HG02943 (cell line): ENCODE measurements around the gene NUTF2.
"Not testable (repeated sequence)": the region's sequence is repeated elsewhere in the genome, so short reads cannot be mapped to it uniquely, and the experiment has no call there.

Experiments
- ATAC-seq: cut with Tn5 transposase; IDR thresholded peaks from one replicate; pipeline ENCODE4 v1.9.1; 2021; ENCODE audit warnings: mild to moderate bottlenecking, low read depth, moderate library complexity; ENCODE audit not compliant: unreplicated experiment

The NUTF2 gene

DNA sequence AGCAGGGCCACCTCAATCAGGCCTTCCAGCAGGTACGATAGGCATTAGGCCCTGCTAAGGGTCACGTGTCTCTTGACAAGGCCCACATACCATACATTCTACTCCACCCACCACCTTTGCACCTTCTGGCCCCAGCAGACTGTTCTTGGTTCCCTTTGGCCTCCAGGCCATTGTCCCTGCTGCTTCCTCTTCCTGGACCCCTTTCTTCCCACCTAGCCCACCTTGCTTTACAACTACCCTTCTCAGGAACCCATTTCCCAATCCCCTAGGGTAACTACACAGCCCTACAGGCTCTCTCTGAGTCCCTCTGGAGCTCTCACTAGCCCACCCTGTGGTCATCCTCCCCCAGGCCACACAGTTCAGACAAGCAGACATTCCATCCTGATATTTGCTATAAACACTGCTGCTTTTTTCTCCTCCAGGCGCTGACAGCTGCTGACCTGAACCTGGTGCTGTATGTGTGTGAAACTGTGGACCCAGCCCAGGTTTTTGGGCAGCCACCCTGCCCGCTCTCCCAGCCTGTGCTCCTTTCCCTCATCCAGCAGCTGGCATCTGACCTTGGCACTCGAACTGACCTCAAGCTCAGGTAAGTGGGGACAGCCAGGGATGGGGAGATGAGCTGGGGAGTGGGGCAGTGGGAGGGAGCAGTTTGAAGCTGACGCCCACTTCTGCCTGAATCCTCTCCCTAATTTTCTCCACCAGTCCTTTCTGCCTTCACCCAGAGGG lies 36.6 kb downstream of the NUTF2 start:
- no peak for ATAC-seq

DNA sequence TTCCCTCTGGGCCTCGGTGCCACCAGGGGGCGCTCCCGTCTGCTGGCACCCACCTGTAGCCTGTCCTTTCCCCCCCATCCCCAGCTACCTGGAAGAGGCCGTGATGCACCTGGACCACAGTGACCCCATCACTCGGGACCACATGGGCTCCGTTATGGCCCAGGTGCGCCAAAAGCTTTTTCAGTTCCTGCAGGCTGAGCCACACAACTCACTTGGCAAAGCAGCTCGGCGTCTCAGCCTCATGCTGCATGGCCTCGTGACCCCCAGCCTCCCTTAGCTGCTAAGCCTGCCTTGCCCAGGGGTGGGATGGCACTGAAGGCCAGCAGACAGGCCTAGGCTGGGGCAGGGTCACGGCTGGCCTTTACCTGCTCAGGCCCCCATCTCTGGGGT lies 37.1 kb downstream of the NUTF2 start:
- ATAC-seq: no peak

DNA sequence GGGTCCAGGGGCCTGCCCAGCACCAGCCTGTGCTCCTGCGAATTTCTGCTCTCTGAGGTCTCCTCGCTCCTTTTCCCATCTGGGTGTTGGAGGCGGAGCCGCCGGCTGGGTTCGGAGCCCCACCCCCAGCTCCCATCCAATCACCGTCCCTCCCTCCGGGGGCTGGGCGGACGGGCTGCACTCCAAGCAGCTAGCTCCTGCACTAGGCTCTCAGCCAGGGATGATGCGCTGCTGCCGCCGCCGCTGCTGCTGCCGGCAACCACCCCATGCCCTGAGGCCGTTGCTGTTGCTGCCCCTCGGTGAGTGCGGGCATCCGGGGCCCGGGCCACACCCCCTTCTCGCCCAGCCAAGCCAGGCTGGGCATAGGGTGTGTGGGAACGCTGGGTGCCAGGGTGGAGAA lies 38.0 kb downstream of the NUTF2 start, which contains the start of gene NRN1L:
Gene NRN1L (plus strand): TSS at position 202 of the 400 bp plus-strand sequence. CDS start 19 bp downstream, at position 221.
- ATAC-seq: no peak

DNA sequence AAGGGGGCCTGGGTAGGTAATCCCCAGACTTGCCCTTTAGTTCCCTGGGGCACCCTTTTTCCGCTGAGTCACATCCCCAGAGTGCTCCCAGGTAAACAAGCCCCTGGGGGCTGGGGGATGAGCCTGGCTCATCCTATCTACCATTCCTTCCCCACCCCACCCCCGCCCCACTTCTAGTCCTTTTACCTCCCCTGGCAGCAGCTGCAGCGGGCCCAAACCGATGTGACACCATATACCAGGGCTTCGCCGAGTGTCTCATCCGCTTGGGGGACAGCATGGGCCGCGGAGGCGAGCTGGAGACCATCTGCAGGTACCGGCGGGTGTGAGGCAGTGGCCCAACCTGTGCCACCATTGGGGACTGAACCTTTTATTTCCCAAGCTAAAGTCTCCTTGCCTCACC lies 38.8 kb downstream of the NUTF2 start:
- ATAC-seq: no peak

DNA sequence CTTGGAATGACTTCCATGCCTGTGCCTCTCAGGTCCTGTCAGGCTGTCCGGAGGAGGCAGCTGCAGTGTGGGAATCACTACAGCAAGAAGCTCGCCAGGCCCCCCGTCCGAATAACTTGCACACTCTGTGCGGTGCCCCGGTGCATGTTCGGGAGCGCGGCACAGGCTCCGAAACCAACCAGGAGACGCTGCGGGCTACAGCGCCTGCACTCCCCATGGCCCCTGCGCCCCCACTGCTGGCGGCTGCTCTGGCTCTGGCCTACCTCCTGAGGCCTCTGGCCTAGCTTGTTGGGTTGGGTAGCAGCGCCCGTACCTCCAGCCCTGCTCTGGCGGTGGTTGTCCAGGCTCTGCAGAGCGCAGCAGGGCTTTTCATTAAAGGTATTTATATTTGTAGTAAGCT lies 39.2 kb downstream of the NUTF2 start:
- ATAC-seq: no peak

DNA sequence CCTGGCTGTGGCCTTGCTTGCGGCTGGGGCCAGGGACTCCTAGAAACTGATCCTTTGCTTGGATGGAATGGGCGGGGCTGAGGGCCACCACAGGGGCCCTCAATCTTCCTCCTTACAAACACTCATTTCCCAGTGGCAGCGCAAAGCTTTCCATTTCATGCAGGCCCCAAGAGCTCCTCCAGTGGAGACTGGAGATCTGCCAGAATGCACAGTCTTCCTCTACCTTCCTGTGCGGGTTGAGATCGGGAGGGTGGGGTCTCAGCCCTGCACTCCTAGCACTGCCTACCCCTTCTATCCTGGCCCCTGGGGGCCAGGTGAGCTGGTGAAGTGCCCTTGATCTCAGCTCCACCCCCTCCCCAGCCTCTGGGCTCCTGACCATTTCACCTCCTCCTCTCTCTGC lies 39.7 kb downstream of the NUTF2 start:
- no peak for ATAC-seq

DNA sequence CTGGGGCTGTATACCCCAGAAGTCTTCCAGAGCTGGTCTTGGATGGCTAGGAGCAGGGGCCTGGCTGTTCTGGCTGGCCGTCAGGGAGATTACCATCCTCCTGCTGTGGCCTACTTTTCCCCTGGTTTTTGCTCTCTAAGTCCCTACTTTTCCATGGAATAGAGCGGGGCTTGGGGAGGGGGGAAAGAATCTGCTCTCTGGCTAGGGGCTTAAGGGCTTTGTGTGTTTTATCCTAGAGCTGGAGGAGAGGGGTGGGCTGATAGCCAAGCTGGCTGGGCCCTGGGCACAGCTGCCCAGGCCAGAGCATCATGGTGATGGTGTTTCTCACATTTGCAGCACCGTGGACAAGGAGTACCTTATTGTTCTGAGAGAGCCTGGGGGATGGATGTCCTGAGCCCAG lies 41.6 kb downstream of the NUTF2 start:
- ATAC-seq: no peak

DNA sequence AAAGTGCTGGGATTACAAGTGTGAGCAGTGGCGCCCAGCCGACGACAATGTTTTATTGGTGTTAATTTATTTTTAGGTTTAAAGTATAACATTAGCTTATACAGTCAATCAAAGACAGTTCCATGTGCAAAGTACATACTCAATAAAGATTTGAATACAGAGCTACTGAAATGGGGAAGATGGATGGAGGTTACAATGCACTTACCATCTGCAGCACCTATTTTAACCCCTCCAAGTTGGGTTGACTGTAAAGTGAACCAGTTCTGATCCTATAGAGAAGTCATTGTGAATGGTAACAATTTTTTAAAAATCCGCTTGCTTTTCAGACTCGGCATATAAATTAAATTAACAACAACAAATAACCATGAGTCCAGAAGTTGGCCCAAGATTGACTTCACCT lies 45.6 kb downstream of the NUTF2 start:
- ATAC-seq: no peak

DNA sequence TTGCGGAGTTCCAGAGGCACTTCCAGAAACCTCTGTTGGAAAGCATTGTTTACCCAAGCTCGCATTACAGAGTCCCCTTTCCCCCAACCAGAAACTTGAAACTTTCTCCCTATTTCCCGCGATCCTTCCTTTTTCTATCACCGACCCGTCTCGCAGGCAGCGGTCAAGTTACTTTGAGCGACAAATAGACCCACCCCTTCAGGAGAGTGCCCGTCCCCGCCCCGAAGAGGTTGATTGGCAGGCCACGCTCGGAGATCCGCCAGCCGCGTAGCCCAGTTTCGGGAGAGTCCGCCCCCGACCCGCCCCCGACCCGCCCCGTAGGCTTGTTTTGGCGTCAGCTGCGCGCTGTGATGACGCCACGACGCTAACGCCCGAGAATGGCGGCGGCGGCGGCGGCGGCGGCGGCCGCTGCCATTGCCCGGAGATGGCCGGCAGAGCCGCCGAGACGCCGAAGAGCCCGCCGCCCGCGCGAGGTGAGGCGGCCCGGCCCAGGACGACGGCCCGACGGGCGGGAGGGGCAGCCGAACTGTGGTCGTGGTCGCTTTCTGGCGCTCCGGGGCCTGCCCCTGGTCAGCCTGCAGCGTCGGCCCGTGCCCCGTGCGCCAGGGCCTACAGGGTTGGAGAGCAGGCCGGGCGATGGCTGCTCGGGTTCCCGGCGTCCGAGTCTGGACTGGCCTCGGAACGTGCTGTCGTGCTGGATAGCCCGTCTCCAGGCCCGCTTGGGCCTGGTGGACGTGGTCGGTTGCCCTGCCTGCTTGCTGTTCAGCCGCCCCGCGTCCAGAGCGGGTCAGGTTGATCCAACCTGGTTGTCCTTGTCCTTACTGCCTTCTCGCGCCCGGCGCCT lies 46.4 kb downstream of the NUTF2 start, which contains the start of gene PSKH1:
Gene PSKH1 (plus strand): TSS at position 356 of the 844 bp plus-strand sequence. CDS start 15,496 bp downstream, outside the sequence.
- ATAC-seq: peak; percentile 85

DNA sequence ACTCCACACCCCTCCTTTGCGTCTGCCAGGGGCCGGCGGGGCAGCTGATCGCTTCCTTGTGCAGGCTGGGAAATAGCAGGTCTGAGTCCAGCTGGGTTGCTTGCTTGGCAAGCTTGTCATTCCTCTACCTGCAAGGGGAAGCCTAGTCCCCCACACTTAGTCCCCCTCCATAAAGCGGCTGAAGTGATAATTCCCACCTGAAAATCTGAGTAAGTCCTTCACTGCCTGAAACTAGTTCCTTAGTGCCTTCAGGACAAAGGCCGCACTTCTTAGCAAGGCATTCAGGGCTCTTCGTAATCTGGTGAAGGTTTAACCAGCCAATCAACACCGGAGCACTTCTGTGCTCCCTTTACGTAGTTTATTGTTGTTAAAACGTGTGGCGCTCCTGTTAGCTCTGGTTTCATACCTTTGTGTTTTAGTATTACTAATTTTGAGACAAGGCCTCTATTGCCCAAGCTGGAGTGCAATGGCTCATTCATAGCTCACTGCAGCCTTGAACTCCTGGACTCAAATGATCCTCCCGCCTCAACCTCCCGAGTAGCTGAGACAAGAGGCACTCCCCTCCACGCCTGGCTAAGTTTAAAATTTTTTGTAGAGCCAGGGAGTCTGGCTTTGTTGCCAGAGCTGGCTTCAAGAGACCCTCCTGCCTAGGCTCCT lies 47.1 kb downstream of the NUTF2 start:
- no peak for ATAC-seq

DNA sequence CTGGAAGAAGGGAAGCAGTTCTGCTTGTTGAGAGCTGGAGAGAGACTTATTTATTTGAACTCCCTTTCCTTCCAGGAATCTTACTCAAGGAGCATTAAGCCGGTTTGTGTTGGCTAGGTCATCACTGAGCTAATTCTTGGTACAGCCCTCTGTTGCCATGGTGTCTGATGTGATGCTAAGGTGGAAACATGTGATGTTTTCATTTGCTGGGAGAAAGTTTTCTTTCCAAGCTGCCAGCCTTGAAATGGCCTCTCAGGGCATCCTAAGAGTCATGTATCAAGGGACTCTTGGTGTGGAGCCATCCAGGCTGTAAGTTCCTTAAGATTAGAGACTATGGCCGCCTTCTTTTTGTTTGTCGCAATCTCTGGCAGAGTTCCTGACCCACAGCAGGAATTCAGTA lies 50.5 kb downstream of the NUTF2 start:
- ATAC-seq: no peak

DNA sequence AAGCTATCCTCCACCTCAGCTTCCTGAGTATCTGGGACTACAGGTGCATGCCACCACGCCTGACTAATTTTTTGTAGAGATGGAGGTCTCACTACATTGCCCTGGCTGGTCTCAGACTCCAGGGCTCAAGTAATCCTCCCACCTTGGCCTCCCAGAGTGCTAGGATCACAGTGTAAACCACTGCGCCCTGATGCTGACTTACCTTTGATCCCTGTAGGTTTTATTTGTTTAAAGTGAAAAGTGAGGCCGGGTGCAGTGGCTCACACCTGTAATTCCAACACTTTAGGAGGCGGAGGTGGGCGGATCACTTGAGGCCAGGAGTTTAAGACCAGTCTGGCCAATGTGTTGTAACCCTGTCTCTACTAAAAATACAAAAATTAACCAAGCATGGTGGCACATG lies 55.0 kb downstream of the NUTF2 start:
- ATAC-seq: no peak

DNA sequence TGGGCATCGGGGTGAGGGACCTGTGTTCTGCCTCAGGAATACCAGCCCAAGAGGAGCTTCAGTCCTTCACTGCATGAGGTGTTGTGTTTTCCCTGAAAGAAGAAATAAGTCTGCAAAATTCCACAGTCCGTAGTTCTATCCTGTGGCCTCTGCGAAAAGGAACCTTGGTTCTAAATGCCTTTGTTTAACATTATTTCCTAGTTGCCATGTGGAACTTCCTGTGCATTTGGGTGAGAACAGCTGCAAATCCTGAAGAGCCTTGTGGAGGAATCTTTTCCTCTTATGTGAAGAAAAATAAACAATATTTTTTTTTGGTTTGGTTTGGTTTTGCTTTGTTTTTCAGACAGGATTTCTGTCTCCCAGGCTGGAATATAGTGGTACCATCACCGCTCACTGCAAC lies 56.1 kb downstream of the NUTF2 start:
- no peak for ATAC-seq

DNA sequence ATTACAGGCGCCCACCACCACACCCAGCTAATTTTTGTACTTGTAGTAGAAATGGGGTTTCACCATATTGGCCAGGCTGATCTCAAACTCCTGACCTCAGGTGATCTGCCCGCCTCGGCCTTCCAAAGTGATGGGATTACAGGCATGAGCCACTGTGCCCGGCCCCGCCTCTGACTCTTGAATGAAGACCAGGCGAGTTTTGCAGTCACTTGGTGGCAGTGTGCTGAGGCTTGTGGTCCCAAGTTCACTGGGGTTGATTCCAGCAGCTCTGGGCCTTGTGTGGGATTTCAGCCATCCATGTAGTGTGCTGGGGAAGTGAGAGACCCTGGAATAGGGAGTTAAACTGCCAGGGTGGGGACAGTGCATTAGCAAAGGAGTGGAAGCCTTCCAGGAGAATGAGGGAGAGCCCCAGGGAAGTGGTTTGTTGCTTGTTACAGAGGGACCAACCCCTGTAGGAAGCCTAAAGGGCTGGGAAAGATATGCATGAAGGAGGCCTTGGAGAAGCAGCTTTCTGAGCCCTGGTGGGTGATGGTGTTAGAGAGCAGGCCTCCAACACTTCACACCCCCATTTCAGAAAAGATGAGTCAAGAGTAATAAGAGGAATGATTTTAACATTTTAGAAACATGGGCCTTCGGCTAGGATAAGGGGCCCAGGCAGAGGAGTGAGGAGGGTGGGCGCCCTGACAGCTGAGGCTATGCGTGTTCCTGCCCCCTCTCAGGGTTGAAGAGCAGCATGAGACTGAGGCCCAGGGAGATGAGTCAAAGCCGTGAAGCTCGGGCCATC lies 60.9 kb downstream of the NUTF2 start:
- no peak for ATAC-seq

DNA sequence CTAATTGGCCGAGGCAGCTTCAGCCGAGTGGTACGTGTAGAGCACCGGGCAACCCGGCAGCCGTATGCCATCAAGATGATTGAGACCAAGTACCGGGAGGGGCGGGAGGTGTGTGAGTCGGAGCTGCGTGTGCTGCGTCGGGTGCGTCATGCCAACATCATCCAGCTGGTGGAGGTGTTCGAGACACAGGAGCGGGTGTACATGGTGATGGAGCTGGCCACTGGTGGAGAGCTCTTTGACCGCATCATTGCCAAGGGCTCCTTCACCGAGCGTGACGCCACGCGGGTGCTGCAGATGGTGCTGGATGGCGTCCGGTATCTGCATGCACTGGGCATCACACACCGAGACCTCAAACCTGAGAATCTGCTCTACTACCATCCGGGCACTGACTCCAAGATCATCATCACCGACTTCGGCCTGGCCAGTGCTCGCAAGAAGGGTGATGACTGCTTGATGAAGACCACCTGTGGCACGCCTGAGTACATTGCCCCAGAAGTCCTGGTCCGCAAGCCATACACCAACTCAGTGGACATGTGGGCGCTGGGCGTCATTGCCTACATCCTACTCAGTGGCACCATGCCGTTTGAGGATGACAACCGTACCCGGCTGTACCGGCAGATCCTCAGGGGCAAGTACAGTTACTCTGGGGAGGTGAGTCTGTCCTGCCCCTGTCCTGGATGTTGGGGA lies 62.5 kb downstream of the NUTF2 start:
- ATAC-seq: no peak

DNA sequence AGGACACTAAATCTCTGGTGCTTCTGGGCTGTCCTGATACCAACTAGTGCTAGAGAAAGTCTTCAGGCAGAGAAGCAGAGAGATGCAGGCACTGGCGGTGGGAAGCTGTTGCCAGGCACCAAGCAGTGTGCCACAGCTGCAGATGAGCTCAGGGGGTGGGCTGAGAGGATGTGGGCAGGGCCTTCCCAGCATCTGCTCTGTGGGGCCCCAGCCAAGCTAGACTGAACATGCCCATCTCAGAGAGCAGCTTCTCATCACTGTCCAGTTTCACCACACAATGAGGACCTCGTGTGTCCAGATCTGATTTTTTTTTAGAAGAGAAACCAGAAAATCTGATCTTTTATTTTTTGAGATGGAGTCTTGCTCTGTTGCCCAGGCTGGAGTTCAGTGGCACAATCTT lies 63.4 kb downstream of the NUTF2 start:
- ATAC-seq: no peak

DNA sequence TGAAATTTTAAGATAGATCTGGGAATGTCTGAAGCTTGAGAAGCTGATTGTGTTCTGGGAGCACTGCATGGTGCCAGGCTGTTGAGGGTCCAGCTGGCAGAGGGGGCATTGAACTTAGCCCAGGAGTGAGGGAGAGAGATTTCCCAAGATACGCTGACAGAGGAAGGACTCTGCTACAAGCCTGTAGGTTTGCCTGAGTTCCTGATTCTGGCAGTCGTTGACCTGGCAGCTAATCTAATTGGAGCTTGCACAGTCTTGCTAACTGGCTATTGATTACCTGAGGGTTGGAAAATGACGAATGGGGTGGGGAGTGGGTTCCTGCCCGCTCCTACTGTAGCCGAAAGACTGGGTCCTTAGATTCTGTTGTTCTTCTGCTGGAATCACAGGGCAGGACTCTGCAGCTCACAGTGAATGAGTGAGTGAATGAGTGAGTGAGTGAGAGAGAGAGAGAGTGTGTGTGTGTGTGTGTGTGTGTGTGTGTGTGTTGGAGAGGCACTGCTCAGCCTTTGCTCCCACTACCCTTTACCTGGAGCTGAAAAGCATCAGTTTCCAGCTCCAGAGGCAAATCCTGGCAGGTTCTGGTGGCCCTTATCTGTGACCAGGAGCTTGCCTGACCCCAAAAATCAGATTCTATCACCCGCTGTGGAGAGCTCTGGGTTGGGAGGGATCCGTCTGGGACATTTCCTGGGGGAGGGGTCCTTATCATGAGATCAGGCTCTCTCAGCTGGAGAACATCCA lies 68.2 kb downstream of the NUTF2 start:
- no peak for ATAC-seq

DNA sequence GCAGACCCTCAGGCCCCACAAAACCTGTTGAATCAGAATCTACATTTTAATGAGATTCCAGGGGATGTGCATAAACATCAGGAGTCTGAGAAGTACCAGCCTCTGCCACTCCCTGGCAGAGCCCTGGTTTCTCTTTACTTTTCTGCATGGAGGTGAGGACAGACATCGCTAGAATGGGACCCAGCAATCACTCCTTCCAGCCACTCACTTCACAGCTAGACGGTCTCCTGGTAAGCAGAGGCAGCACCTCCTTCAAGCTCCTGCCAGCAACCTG lies 68.7 kb downstream of the NUTF2 start:
- ATAC-seq: not testable (repeated sequence)
